Measurements from ENCODE around the gene GPX2. TPM values are rescaled to one million over a fixed set of nuclear protein-coding genes. Genes with fewer than 3 reads are reported as not detected.
A peak's percentile ranks its signal among the peaks of the same experiment; 100 is the strongest.

GPX2 gene
- total RNA-seq, 1 experiment from 2014 or later: 323 TPM

DNA sequence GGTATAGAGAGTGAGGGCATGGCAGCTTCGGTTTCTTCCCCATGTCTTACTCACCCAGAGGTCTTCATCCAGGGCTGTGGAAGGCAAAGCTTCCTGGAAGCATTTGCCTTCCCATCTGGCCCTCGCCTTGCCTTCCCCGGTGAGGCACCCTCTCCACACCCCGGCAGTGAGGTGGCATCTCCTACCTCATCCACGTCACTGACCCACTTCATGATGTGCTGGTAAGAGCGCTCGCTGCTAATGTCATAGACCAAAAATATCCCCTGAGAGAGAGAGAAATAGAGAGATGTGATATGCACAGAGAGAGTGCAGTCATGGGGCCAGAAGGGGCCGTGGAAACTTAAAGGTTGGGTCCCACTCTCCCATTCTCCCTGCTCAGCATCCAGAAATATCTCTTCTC lies 8.3 kb upstream of the GPX2 start:
- POLR2A ChIA-PET (ENCODE audit: unreplicated experiment): interaction anchor here (0.7 kb wide), 2 partner anchors 19 to 635 kb away, joined by 4 to 6 read pairs; no protein-coding TSS in a partner anchor
- no peaks in the 10 kb centered on the region for H3F3A ChIP-seq (ENCODE audit: insufficient read depth, low read depth)
- no peak overlapping the region for H3K4me2 ChIP-seq
- H3K36me3 ChIP-seq (ENCODE audit: low read depth): peaks cover 25% of the 10 kb centered on the region; the same call in 1 of the 2 replicates
- no peaks in the 10 kb centered on the region for H3K79me2 ChIP-seq (ENCODE audit: low read depth)
- CTCF ChIA-PET: no interaction called here
- no peak for TF ChIP-seq EZH2 (IDR thresholded peaks at IDR 0.05; ENCODE audit: low read depth)
- TF ChIP-seq, protein P1, sequence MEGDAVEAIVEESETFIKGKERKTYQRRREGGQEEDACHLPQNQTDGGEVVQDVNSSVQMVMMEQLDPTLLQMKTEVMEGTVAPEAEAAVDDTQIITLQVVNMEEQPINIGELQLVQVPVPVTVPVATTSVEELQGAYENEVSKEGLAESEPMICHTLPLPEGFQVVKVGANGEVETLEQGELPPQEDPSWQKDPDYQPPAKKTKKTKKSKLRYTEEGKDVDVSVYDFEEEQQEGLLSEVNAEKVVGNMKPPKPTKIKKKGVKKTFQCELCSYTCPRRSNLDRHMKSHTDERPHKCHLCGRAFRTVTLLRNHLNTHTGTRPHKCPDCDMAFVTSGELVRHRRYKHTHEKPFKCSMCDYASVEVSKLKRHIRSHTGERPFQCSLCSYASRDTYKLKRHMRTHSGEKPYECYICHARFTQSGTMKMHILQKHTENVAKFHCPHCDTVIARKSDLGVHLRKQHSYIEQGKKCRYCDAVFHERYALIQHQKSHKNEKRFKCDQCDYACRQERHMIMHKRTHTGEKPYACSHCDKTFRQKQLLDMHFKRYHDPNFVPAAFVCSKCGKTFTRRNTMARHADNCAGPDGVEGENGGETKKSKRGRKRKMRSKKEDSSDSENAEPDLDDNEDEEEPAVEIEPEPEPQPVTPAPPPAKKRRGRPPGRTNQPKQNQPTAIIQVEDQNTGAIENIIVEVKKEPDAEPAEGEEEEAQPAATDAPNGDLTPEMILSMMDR (conservative IDR thresholded peaks at IDR 0.05): no peak
- no peaks in the 10 kb centered on the region for H3K4me1 ChIP-seq (replicated peaks; ENCODE audit: insufficient read depth)
- intact Hi-C loops (cut with micrococcal nuclease; ENCODE audit: unreplicated experiment): no loop called here
- H3K27me3 ChIP-seq (ENCODE audit: insufficient read depth, low read depth): no peaks in the 10 kb centered on the region
- no peaks in the 10 kb centered on the region for H3K9me2 ChIP-seq (ENCODE audit: insufficient read depth)
- BruUV-seq (replicated peaks): no TSS peak
- DNase-seq: no peak
- no peak overlapping the region for H2AFZ ChIP-seq
- 0 out of 2 replicates have a peak, but pooled peaks cover 3% of the 10 kb centered on the region for H4K20me1 ChIP-seq (ENCODE audit: insufficient read depth)
- no peak overlapping the region for H3K27ac ChIP-seq
- no peaks in the 10 kb centered on the region for H3K9me3 ChIP-seq (ENCODE audit: insufficient read depth, low read depth)
- H3K4me3 ChIP-seq: no peak overlapping the region

DNA sequence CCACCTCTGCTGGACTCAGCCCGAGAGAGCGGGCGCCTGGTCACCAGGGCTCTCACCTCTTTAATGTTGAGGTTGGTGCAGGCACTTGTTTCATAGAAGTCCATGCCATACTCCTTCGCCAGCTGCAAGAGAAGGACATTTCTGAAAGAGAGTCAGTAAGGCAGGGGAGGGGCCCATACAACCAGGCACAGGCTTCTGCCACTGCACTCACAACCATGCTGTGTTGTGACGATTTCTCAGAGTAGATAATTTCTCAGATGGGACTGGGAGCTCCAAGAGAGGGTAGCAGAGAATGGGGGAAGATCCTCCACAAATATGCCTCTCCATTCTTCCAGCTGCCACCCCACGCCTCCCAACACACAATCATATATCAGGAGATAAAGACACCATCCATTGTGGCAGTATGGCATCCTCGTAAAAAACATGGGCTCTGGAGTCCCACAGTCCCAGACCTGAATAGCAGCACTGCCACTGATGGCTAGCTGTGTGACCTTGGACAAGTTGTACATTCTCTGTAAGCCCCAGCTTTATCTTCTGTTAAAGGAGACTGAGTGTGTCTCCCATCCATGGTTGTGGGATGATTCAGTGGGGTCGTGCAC lies 6.2 kb upstream of the GPX2 start:
- Histone ChIP-seq H3K27me3 (ENCODE audit: insufficient read depth, low read depth) (no peaks in the 10 kb centered on the region), H3K27ac (no peak overlapping the region), H3K36me3 (ENCODE audit: low read depth) (peaks cover 22% of the 10 kb centered on the region; the same call in 1 of the 2 replicates), H3F3A (ENCODE audit: insufficient read depth, low read depth) (0 out of 2 replicates have a peak, but pooled peaks cover 1% of the 10 kb centered on the region), H3K79me2 (ENCODE audit: low read depth) (no peaks in the 10 kb centered on the region), H2AFZ (no peak overlapping the region), H4K20me1 (ENCODE audit: insufficient read depth) (0 out of 2 replicates have a peak, but pooled peaks cover under 1% of the 10 kb centered on the region), H3K9me3 (ENCODE audit: insufficient read depth, low read depth) (no peaks in the 10 kb centered on the region), H3K4me1 (replicated peaks; ENCODE audit: insufficient read depth) (peaks cover 5% of the 10 kb centered on the region), H3K4me3 (no peak overlapping the region), H3K9me2 (ENCODE audit: insufficient read depth) (no peaks in the 10 kb centered on the region), H3K4me2 (no peak overlapping the region)
- TF ChIP-seq, protein P1 (conservative IDR thresholded peaks at IDR 0.05): no peak
- no peak for TF ChIP-seq EZH2 (IDR thresholded peaks at IDR 0.05; ENCODE audit: low read depth)
- POLR2A ChIA-PET (ENCODE audit: unreplicated experiment): interaction anchor here (0.7 kb wide), 1 partner anchor 12 kb away, joined by 3 read pairs; no protein-coding TSS in a partner anchor
- CTCF ChIA-PET: no interaction called here
- intact Hi-C loops (cut with micrococcal nuclease; ENCODE audit: unreplicated experiment): no loop called here
- DNase-seq: no peak
- BruUV-seq (replicated peaks): no TSS peak

DNA sequence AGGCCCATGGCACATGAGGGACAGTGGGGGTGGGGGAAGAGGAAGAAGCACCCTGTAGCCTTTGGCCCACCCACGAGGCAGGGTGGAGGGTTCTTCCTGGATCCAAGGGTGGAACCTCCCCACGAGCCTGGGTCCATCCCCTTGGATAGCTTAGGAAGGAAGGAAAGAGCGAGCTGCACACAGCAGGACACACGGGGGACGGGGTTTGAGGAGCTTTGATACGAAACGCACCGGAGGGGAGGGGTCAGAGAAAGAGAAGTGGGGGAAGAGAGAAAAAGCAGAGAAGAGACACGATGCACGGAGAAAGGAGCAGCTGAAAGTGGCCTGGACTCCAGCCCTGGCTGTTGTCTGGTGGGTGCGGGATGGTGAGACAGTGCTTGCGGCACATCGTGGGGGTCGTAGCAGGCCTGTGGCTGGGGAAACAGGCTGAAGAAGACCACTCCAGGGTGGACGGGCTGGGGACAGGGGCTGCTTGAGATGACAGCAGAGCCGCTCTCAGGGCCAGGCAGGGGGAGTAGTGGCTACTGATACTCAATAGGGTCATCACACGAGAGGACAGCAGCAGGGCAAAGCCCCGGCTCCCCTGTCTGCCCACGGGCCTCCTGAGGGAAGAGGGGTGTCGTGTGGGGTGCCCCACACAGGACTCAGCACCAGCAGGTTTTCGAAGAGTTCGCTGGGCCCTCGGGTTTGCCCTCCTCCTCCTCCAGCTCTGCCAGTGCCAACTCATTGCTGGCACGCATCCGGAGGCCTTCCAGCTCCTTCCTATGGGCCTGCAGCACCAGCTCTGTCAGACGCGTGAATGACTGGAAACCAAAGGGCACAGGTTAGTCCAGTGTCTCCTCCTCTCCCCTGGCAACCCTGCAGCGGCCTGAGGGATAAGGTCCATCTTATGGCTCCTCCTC lies 5.4 kb upstream of the GPX2 start:
- no peaks in the 10 kb centered on the region for H3K9me2 ChIP-seq (ENCODE audit: insufficient read depth)
- no peak overlapping the region for H3K4me3 ChIP-seq
- no peak overlapping the region for H3K27ac ChIP-seq
- no peak overlapping the region for H2AFZ ChIP-seq
- ChIA-PET CTCF (no interaction called here), POLR2A (ENCODE audit: unreplicated experiment) (interaction anchor here (0.6 kb wide), 1 partner anchor 72 kb away, joined by 4 read pairs; no protein-coding TSS in a partner anchor)
- intact Hi-C loops (cut with micrococcal nuclease; ENCODE audit: unreplicated experiment): no loop called here
- H3K79me2 ChIP-seq (ENCODE audit: low read depth): no peaks in the 10 kb centered on the region
- H3K27me3 ChIP-seq (ENCODE audit: insufficient read depth, low read depth): no peaks in the 10 kb centered on the region
- TF ChIP-seq, protein P1 (conservative IDR thresholded peaks at IDR 0.05): no peak
- TF ChIP-seq EZH2 (IDR thresholded peaks at IDR 0.05; ENCODE audit: low read depth): no peak
- peaks cover 22% of the 10 kb centered on the region; the same call in 1 of the 2 replicates for H3K36me3 ChIP-seq (ENCODE audit: low read depth)
- no peaks in the 10 kb centered on the region for H4K20me1 ChIP-seq (ENCODE audit: insufficient read depth)
- BruUV-seq (replicated peaks): TSS peak; percentile 0
- no peaks in the 10 kb centered on the region for H3K9me3 ChIP-seq (ENCODE audit: insufficient read depth, low read depth)
- H3K4me2 ChIP-seq: no peak overlapping the region
- H3K4me1 ChIP-seq (replicated peaks; ENCODE audit: insufficient read depth): peaks cover 13% of the 10 kb centered on the region
- no peak for DNase-seq
- H3F3A ChIP-seq (ENCODE audit: insufficient read depth, low read depth): peaks cover 9% of the 10 kb centered on the region; the same call in 1 of the 2 replicates
